ENCODE measurements around the gene BFAR. TPM values are rescaled to one million over a fixed set of nuclear protein-coding genes. Genes with fewer than 3 reads are reported as not detected.

BFAR gene
- total and polyA plus RNA-seq, 2 donors (not counting 3 experiments of a cell fraction or from before 2014, with no cell fraction given) = 57.3 to 73.5 TPM

DNA sequence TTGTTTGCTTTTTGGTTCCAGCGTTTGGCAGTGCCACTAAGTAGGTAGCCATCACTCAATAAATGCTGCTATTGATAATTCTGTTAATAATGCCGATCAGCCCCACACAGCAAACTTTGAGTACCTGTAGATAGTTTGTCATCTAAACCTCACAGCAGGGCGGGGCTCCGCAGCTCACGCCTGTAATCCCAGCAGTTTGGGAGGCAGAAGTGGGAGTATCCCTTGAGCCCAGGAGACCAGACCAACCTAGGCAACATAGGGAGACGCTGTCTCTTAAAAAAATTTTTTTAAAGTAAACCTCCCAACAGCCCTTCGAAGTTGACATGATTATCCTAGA lies 1.6 kb downstream of the BFAR start:
- TF ChIP-seq FOS (IDR thresholded peaks at IDR 0.05; ENCODE audit: borderline replicate concordance, insufficient read depth, low read length) = no peak
- no peak for TF ChIP-seq JUN (IDR thresholded peaks at IDR 0.05; ENCODE audit: borderline replicate concordance, insufficient read depth, insufficient read length, low read depth)
- no peak for TF ChIP-seq POLR2A (IDR thresholded peaks at IDR 0.05; ENCODE audit: low read depth, low read length)
- no peak for TF ChIP-seq GATA2 (IDR thresholded peaks at IDR 0.05; ENCODE audit: insufficient read depth, insufficient read length, low read depth, low read length)
- TF ChIP-seq, protein P1, sequence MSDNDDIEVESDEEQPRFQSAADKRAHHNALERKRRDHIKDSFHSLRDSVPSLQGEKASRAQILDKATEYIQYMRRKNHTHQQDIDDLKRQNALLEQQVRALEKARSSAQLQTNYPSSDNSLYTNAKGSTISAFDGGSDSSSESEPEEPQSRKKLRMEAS (IDR thresholded peaks at IDR 0.05; ENCODE audit: insufficient read depth, insufficient read length) = no peak
- TF ChIP-seq EZH2 (IDR thresholded peaks at IDR 0.05; ENCODE audit: borderline replicate concordance, low read depth, low read length, severe bottlenecking) = no peak
- Histone ChIP-seq H3K36me3 (ENCODE audit: control insufficient read depth in 2 of 2, extremely low read depth in 1 of 2, insufficient read depth in 2 of 2, low read length in 2 of 2) (peaks cover 0 to 5% of the 10 kb centered on the region in 2 experiments), H2AFZ (ENCODE audit: low read depth, low read length) (no peak overlapping the region), H4K20me1 (replicated peaks; ENCODE audit: control insufficient read depth, extremely low read depth, insufficient read depth, low read length) (peaks cover 13% of the 10 kb centered on the region), H3K27ac (ENCODE audit: insufficient read depth, low read depth, low read length) (peak overlapping the region; percentile 30), H3K9me1 (replicated peaks; ENCODE audit: control insufficient read depth, extremely low read depth, insufficient read depth, low read length) (no peaks in the 10 kb centered on the region), H3K27me3 (ENCODE audit: control insufficient read depth in 2 of 2, insufficient read depth in 2 of 2, low read length in 2 of 2) (no peaks in the 10 kb centered on the region), H3K9me3 (replicated peaks; ENCODE audit: control insufficient read depth, insufficient read depth, low read length) (no peaks in the 10 kb centered on the region), H3K79me2 (ENCODE audit: control insufficient read depth, insufficient read depth, low read length) (peaks cover 71% of the 10 kb centered on the region), H3K4me3 (replicated peaks in 1 of 3; ENCODE audit: insufficient read depth in 1 of 3, low read depth in 1 of 3, low read length in 3 of 3) (peak overlapping the region in 2 of 3 experiments; percentile 3 to 92), H3K4me1 (ENCODE audit: control insufficient read depth, extremely low read depth, insufficient read depth, low read length) (peaks cover 19% of the 10 kb centered on the region), H3K9ac (replicated peaks; ENCODE audit: extremely low read depth, insufficient read depth, low read length) (no peak overlapping the region), H3K4me2 (ENCODE audit: insufficient read depth, low read length) (peak overlapping the region; percentile 95)
- DNase-seq (ENCODE audit: low read depth, low spot score) = no peak
- ChIA-PET CTCF (interaction anchor here (1.7 to 2.1 kb wide), 2 partner anchors 10 to 711 kb away, joined by 6 to 10 read pairs; no protein-coding TSS in a partner anchor), POLR2A (interaction anchor here (0.6 kb wide), 1 partner anchor 63 kb away, joined by 4 read pairs; no protein-coding TSS in a partner anchor)
- FAIRE-seq = no peak
- no TSS peak for BruUV-seq (replicated peaks)
- intact Hi-C loops (cut with micrococcal nuclease) = loop anchor here (5.0 kb wide), 2 partner anchors 347 to 577 kb away; no protein-coding TSS in a partner anchor
- dilution Hi-C loops (cut with MboI; ENCODE audit: extremely low pct_ligation_motif_present, low sequenced_read_pairs) = no loop called here

GRCh38 chr16:14635395-14636165 lies 2.8 kb downstream of the BFAR start:
- Histone ChIP-seq H3K9ac (replicated peaks; ENCODE audit: extremely low read depth, insufficient read depth, low read length) (no peak overlapping the region), H3K79me2 (ENCODE audit: control insufficient read depth, insufficient read depth, low read length) (peaks cover 79% of the 10 kb centered on the region), H3K4me1 (ENCODE audit: control insufficient read depth, extremely low read depth, insufficient read depth, low read length) (peaks cover 15% of the 10 kb centered on the region), H3K9me3 (replicated peaks; ENCODE audit: control insufficient read depth, insufficient read depth, low read length) (no peaks in the 10 kb centered on the region), H3K36me3 (ENCODE audit: control insufficient read depth in 2 of 2, extremely low read depth in 1 of 2, insufficient read depth in 2 of 2, low read length in 2 of 2) (peaks cover 2 to 5% of the 10 kb centered on the region in 2 experiments), H3K9me1 (replicated peaks; ENCODE audit: control insufficient read depth, extremely low read depth, insufficient read depth, low read length) (no peaks in the 10 kb centered on the region), H3K27ac (ENCODE audit: insufficient read depth, low read depth, low read length) (no peak overlapping the region), H2AFZ (ENCODE audit: low read depth, low read length) (no peak overlapping the region), H3K4me2 (ENCODE audit: insufficient read depth, low read length) (no peak overlapping the region), H4K20me1 (replicated peaks; ENCODE audit: control insufficient read depth, extremely low read depth, insufficient read depth, low read length) (peaks cover 13% of the 10 kb centered on the region), H3K4me3 (replicated peaks in 1 of 3; ENCODE audit: insufficient read depth in 1 of 3, low read depth in 1 of 3, low read length in 3 of 3) (no peak overlapping the region), H3K27me3 (ENCODE audit: control insufficient read depth in 2 of 2, insufficient read depth in 2 of 2, low read length in 2 of 2) (no peaks in the 10 kb centered on the region)
- FAIRE-seq (no peak), DNase-seq (ENCODE audit: low read depth, low spot score) (no peak)
- intact Hi-C loops (cut with micrococcal nuclease) = no loop called here
- CTCF ChIA-PET = no interaction called here
- dilution Hi-C loops (cut with MboI; ENCODE audit: extremely low pct_ligation_motif_present, low sequenced_read_pairs) = no loop called here
- TF ChIP-seq POLR2AphosphoS5 (IDR thresholded peaks at IDR 0.05; ENCODE audit: insufficient read depth, low read depth, low read length) = no peak
- no peak for TF ChIP-seq EZH2 (IDR thresholded peaks at IDR 0.05; ENCODE audit: borderline replicate concordance, low read depth, low read length, severe bottlenecking)
- TF ChIP-seq GATA2 (IDR thresholded peaks at IDR 0.05; ENCODE audit: insufficient read depth, insufficient read length, low read depth, low read length) = no peak
- no peak for TF ChIP-seq POLR2A (IDR thresholded peaks at IDR 0.05; ENCODE audit: low read depth, low read length)
- TF ChIP-seq MYC (IDR thresholded peaks at IDR 0.05; ENCODE audit: low read depth, low read length) = no peak
- TF ChIP-seq, protein P2, sequence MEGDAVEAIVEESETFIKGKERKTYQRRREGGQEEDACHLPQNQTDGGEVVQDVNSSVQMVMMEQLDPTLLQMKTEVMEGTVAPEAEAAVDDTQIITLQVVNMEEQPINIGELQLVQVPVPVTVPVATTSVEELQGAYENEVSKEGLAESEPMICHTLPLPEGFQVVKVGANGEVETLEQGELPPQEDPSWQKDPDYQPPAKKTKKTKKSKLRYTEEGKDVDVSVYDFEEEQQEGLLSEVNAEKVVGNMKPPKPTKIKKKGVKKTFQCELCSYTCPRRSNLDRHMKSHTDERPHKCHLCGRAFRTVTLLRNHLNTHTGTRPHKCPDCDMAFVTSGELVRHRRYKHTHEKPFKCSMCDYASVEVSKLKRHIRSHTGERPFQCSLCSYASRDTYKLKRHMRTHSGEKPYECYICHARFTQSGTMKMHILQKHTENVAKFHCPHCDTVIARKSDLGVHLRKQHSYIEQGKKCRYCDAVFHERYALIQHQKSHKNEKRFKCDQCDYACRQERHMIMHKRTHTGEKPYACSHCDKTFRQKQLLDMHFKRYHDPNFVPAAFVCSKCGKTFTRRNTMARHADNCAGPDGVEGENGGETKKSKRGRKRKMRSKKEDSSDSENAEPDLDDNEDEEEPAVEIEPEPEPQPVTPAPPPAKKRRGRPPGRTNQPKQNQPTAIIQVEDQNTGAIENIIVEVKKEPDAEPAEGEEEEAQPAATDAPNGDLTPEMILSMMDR (IDR thresholded peaks at IDR 0.05; ENCODE audit: extremely low read depth in 1 of 2, insufficient read depth in 1 of 2, low read depth in 1 of 2, low read length in 2 of 2) = no peak
- POLR2A ChIA-PET = no interaction called here
- BruUV-seq (replicated peaks) = no TSS peak
